AG08395 (cell line): ENCODE results near the gene ZNF562.
"Not testable (repeated sequence)": the region's sequence is repeated elsewhere in the genome, so short reads cannot be mapped to it uniquely, and the experiment has no call there.

Experiments used
- DNase-seq: peaks from one replicate; pipeline ENCODE4 v3.0.0; 2012; ENCODE audit warnings: mixed read lengths, low spot score

ZNF562 gene

DNA sequence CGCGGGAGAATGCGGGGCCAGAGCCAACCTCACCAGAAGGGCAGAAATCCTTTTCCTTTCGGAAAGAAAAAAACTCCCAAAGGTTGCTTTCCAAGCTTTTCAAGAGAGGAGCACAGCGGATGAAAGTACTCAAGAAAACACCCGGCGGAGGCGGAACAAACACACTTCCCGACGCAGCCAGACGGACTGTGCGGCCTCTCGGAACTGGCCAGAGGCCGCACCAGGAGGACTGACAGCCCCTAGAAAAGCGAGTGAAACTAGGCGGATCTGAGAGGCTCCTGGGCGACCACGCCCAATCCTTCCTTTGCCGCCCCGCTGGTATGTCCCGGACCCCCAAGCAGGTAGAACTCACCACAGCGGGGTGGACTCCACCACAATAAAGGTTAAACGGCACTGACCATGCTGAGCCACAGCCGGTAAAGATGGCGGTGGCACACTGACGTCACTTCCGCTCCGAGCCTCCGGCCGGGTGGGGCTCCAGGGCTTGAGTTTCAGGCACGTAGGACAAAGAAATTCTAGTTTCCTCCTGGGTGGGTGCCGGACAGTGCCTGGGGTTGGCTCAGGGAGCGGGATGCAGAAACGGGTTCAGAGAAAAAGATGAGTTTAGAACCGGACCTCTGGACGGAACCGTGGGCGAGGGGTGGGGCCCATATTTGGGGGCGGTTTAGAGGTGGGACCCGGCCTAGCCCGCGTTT is at the start of gene ZNF562:
Gene ZNF562 (minus strand): TSS at position 438 of the 695 bp plus-strand sequence. CDS start 14,356 bp downstream, outside the sequence.
- peak; percentile 92 for DNase-seq

DNA sequence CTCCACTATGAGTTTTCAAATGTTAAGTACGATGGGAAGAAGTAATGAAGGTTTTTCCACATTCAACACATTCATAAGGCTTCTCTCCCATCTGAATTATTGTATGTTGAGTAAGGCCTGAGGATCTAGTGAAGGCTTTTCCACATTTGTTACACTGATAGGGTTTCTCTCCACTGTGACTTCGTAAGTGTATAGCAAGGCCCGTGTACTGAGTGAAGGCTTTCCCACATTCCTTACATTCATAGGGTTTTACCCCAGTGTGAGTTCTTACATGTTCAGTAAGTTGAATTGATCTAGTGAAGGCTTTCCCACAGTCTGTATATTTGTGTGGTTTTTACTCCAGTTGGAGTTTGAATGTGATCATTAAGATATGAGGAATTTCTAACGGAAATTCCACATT is 49.3 kb upstream of the ZNF562 start:
- no peak for DNase-seq

DNA sequence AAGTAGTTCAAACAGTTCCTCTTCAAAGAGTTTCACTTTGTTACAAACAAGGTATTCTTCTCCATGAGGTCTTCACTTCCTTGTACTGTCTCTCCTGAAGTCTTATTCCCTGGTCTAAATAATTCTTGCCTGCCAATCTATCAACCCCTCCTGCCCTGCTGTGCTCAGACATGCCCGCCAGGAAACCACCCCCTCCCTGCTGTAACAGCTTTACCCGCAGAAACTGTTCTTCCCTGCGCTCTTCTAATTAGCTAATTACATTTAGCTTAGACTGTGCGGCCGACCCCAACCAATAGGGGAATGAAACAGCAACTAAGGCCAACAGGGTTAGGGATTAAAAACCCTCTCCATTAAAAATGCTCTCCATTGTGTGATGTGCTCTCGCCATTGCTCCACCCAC is 47.0 kb upstream of the ZNF562 start:
- no peak for DNase-seq

DNA sequence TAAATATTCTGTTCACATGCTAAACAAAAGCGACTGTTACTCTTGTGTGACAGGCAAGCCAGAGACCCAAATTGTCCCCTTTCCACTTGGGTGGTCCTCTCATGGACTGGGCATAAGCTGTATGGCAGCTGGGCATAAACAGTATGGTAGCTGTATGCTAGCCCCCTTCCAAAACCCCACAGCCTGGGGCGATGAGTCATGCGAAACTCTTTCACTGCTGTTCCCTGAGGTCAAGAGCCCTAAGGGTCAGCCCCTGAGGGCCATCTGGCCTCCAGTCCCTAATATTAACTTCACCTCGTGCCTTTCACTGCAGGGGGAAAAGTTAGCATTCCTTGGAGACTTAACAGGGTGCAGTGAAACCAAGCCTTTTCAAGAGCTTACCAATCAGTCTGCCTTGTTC is 45.6 kb upstream of the ZNF562 start:
- DNase-seq, result no peak

DNA sequence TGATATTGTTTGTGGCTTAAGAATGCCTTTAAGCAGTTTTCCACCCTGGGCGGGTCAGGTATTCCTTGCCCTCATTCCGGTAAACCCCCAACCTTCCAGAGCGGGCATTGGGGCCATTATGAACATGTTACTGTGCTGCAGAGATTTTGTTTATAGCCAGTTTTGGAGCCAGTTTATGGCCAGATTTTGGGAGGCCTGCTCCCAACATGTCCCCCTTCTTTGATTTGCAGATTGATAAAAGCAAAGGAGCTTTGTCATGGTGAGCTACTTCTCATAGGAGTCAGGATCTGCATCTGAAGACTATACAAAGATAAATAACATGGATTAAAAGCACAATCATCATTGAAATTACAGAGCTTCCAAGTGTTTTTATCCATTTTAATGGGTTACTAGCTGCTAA is 36.9 kb upstream of the ZNF562 start:
- no peak for DNase-seq

DNA sequence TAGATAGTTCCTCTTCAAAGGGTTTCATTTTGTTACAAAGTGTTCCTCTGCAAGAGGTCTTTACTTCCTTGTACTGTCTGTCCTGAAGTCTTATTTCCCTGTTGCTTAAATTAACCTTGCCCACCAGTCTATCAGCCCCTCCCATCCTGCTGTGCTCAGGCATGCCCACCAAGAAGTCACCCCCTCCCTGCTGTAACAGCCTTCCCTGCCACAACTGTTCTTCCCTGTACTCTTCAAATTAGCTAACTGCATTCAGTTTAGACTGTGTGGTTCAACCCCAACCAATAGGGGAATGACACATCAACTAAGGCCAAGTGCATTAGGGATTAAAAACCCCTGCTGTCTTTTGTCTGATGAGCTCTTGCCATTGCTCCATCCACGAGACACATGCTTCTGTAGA is 34.4 kb upstream of the ZNF562 start:
- DNase-seq, result no peak

DNA sequence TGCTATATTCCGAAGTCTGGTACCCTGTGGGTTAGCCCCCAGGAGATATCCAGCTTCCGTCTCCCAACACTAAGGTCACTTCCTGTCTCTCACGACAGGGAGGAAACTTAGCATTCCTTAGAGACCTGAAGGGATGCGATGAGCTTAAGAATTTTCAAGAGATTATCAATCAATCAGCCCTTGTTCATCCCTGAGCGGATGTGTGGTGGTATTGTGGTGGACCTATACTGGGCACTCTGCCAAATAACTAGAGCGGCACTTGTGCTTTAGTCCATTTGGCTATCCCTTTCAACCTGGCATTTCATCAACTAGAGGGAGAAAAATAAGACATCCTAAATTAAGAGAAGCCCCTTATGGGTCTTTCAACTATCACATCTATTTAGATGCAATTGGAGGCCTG is 30.9 kb upstream of the ZNF562 start:
- no peak for DNase-seq

DNA sequence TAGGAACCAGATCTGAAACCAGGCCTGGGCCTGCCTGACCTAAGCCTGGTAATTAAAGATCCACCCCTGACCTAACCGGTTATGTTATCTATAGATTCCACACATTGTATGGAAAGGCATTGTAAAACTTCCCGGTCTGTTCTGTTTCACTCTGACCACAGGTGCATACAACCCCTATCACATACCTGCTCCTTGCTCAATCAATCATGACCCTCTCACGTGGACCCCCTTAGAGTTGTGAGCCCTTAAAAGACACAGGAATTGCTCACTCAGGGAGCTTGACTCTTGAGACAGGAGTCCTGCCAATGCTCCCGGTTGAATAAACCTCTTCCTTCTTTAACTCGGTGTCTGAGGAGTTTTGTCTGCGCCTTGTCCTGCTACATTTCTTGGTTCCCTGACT is 27.3 kb upstream of the ZNF562 start:
- DNase-seq, result no peak

DNA sequence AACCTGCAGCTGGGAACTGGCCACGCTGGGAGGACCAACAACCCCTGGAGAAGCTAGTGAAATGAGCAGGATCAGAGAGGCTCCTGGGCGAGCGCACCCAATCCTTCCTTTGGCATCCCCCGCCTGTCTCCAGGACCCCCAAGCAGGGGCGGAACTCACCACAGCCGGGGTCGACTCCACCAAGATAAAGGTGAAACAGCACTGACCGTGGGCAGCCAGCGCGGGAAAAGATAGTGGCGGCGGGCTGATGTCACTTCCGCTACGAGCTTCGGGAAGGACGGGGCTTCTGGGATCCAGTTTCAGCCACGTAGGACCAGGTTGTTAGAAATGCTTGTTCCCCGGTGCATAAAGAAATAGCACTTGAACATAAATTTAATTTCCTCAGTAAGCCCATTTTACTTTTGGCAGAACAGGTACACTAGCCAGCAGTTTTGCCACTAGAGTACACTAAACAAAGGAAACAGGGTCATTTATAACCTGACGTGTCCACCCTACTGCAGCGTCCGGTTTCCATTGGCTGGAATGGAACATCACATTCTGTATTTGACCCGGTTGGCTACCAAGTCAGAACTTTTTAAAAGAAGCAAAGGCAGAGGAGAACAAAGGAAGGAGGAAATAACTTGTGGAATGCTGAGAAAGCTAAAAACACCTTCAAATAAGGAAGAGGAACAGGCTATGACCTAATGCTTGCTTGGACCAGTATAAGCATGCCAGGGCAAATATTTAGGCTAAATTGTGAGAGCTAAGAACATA is 25.5 kb upstream of the ZNF562 start:
- DNase-seq, result no peak

DNA sequence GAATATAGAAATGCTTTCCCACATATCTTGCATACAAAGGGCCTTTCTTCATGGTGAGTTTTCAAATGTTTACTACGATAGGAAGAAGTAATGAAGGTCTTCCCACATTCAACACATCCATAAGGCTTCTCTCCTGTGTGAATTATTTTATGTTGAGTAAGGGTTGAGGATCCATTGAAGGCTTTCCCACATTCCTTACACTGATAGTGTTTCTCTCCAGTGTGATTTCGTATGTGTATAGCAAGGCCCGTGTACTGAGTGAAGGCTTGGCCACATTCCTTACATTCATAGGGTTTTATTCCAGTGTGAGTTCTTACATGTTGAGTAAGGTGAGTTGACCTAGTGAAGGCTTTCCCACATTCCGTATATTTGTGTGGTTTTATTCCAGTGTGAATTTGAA is 15.4 kb upstream of the ZNF562 start:
- DNase-seq, result not testable (repeated sequence)

DNA sequence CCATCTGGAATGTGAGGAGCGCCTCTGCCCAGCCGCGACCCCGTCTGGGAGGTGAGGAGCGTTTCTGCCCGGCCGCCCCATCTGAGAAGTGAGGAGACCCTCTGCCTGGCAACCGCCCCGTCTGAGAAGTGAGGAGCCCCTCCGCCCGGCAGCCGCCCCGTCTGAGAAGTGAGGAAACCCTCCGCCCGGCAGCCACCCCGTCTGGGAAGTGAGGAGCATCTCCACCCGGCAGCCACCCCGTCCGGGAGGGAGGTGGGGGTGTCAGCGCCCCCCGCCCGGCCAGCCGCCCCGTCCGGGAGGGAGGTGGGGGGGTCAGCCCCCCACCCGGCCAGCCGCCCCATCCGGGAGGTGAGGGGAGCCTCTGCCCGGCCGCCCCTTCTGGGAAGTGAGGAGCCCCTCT is 5.1 kb upstream of the ZNF562 start:
- DNase-seq, result not testable (repeated sequence)

DNA sequence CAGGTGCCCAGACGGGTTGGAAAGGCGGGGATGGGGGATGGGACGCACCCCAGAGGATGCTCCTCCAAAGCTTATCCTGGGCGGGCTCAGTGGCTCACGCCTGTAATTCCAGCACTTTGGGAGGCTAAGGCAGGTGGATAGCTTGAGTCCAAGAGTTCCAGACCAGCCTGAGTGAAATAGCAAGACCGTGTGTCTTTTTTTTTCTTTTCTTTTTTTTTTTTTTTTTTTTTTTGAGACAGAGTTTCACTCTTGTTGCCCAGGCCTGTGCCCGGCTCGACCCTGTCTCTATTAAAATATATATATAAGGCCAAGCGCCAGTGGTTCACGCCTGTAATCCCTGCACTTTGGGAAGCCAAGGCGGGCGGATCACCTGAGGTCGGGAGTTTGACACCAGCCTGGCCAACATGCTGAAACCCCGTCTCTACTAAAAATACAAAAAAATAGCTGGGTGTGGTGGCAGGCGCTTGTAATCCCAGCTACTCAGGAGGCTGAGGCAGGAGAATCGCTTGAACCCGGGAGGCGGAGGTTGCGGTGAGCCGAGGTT is 530 bp upstream of the ZNF562 start:
- not testable (repeated sequence) for DNase-seq

DNA sequence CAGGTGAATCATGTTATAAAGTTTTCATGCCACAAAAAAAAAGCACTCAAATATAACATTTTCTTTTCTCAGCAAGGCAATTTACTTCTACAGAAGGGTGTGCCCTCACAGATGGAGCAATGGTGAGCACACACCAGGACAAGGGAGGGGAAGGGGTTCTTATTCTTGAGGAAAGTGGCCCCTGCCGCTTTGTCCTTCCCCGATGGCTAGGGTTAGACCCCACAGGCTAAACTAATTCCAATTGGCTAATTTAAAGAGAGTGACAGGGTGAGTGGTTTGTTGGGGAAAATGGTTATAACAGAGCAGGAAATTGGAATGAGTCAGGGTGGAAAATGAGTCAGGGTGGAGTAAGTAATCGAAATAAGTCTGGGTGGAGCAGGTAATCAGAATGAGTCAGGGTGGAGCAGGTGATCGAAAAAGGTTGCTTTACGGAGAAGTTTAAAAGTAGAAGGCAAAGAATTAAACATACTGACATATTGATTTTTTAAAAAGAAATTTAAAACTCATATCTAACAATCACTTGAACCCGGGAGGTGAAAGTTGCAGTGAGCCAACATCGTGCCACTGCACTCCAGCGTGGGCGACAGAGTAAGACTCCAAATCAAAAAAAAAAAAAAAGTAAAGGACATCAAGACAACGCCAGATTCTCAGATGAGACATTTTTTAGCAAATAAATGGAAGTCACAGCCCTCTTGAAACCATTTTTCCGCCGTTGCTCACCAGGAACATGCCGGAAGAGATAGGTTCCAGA is 813 bp downstream of the ZNF562 start:
- no peak for DNase-seq

DNA sequence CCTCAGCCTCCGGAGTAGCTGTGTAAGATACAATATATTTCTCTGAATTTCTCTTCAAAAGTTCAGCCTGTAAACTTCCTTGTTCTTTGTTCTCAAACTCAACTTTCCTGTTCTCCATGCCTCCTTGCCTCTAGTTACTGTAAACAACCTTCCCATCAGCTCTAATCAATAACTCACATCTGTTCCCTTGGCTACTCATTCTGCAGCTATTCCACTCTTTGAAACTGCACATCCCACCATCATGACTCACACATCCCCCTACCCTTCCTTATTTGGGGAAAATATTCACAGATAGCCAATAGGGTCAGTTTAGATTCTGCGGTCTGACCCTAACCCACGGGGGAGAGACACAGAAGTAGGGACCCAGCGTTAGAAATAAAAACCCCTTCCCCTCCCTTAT is 2.0 kb downstream of the ZNF562 start:
- no peak for DNase-seq

DNA sequence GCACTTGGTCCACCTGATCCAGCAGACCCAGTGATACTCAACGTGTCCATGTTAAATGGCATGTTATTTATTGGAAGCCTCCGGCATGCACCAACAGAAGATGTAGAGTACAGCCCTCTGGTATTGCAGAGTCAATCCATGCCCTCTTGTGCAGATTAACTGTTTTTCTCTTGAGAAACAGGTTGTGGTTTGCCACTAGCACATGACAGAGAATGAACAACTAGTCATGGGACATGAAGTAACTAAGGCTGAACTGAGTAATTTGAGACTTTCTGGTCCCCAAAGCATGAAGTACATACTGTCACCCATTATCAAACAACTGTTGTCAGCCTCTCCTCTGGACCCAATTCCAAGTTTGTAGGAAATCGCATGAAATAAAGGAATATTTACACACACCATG is 3.2 kb downstream of the ZNF562 start:
- DNase-seq, result no peak

DNA sequence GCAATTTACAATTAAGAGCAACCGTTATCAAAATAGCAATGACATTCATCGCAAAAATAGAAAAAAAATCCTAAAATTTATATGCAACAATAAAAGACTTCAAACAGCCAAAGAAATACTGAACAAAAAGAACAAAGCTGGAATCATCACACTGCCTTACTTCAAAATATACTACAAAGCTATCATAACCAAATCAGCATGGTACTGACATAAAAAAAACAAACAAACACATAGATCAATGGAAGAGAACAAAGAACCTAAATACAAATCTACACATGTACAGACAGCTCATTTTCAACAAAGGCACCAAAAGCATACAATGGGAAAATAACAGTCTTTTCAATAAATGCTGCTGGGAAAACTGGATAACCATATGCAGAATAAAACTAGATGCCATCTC is 6.4 kb downstream of the ZNF562 start:
- no peak for DNase-seq

DNA sequence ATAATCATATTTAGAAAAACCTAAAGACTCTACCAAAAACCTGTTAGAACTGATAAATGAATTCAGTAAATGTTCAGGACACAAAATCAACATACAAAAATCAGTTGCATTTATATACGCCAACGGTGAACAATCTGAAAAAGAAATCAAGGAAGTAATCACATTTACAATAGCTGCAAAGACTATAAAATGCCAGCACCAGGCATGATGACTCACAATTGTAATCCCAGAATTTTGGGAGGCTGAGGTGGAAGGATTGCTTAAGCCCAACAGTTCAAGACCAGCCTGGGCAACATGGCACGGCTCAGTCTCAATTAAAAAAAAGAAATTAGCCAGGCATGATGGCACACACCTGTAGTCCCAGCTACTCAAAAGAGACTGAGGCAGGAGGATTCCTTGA is 7.0 kb downstream of the ZNF562 start:
- DNase-seq, result no peak

DNA sequence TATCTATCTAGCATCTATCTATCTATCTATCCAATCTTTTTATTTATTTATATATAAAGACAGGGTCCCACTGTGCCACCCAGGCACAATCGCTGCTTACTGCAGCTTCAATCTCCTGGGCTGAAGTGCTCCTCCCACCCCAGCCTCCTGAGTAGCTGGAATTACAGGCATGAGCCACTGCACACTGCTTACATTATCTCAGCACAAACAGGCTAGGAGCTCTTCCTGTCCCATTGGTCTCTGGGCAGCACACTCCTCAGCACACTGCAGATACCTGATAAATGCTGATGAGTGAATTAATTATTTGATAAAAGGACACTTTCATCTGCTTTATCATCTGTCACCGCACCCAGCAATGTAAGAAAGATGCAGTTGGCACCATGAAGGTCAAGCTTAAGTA is 16.1 kb downstream of the ZNF562 start:
- DNase-seq, result no peak

DNA sequence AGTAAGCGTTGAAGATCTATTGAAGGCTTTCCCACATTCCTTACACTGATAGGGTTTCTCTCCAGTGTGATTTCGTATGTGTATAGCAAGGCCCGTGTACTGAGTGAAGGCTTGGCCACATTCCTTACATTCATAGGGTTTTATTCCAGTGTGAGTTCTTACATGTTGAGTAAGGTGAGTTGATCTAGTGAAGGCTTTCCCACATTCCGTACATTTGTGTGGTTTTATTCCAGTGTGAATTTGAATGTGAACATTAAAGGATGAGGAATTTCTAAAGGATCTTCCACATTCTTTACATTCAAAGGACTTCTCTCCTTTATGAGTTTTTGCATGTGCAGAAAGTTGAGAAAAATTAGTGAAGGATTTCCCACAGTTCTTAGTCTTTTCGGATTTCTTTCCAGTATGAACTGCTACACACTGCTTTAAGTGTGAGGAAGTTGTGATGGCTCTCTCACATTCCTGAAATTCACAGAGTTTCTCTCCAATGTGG is 21.8 kb downstream of the ZNF562 start:
- not testable (repeated sequence) for DNase-seq

DNA sequence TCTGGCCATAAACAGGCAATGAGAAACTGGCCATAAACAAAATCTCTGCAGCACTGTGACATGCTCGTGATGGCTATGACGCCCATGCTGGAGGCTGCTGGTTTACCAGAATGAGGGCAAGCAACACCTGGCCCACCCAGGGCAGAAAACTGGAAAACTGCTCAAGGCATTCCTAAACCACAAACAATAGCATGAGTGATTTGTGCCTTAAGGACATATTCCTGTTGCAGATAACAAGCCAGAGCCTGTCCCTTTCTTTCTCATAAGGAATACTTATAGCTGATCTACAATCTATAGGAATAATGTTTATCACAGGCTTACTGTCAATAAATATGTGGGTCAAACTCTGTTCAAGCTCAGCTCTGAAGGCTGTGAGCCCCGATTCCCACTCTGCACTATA is 23.4 kb downstream of the ZNF562 start:
- DNase-seq, result not testable (repeated sequence)

DNA sequence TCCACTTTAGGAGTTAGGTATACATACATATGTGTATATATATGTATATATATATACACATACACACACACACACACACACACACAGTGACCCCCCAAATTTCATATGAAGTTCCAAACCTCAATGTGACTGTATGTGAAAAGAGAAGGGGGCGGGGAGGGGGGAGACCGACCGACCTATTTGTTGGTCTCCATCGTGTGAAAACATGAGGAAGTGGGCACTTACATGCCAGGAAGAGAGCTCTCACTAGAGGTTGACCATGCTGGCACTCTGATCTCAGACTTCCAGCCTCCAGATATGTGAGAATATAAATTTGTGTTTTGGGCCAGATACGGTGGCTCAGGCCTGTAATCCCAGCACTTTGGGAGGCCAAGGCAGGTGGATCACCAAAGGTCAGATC is 24.6 kb downstream of the ZNF562 start:
- DNase-seq, result no peak

DNA sequence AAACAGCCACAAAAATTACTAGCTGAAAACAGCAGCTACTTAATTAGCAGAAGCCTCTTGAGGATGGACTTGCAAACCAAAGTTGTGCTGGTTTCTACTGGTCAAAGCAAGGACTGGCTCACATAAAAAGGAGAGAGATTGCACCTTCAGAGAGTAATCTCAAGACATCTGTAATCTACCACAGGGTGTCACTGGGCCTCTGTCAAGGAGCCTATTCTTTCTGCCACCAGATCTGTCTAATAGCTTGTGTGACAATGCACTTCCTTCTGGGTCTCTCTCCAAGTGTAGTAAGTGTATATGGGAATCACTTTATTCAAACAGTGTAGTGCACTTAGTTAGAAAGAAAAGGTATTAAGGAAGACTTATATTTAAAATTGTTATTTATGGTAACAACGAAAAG is 29.4 kb downstream of the ZNF562 start:
- no peak for DNase-seq

DNA sequence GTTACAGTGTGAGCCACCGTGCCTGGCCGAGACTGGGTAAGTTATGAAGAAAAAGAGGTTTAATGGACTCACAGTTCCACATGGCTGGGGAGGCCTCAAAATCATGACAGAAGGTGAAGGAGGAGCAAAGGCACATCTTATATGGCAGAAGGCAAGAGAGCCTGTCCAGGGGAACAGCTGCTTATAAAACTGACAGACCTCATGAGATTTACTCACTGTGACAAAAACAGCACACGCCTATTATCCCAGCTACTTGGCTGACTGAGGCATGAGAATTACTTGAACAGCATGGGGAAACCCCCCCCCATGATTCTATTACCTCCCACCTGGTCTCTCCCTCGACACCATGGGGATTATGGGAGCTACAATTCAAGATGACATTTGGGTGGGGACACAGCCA is 30.4 kb downstream of the ZNF562 start:
- no peak for DNase-seq
